ENCODE results near the gene TSPAN1. TPM values are rescaled to one million over a fixed set of nuclear protein-coding genes. Genes with fewer than 3 reads are reported as not detected.

TSPAN1 gene
- total and polyA plus RNA-seq, 2 of the 13 experiments (the other 11 are each of a cell fraction or from before 2014, with no cell fraction given) = 1.7 to 2.9 TPM

- peaks cover 0 to 17% of the 10 kb centered on the region in 2 experiments; a peak in 2 of 5 replicates for H3K36me3 ChIP-seq (replicated peaks in 1 of 2; ENCODE audit: control insufficient read depth in 1 of 2, insufficient read depth in 2 of 2, low read length in 2 of 2)
- H3K4me2 ChIP-seq (ENCODE audit: low read depth, low read length) = no peak overlapping the region
- no peaks in the 10 kb centered on the region for H3K9me3 ChIP-seq (ENCODE audit: low read length)
- FAIRE-seq (no peak), DNase-seq (ENCODE audit: low spot score) (no peak), ATAC-seq (no peak)
- H4K20me1 ChIP-seq (ENCODE audit: insufficient read depth, low read length) = no peaks in the 10 kb centered on the region
- no peaks in the 10 kb centered on the region for H3K79me2 ChIP-seq (ENCODE audit: insufficient read depth, low read length)
- no peak for TF ChIP-seq IKZF4 (CRISPR knock-in tag; IDR thresholded peaks at IDR 0.05; ENCODE audit: borderline replicate concordance, low read depth, not compliant biosample characterization)
- TF ChIP-seq ZNF180 (CRISPR knock-in tag; IDR thresholded peaks at IDR 0.05; ENCODE audit: borderline replicate concordance, low read depth) = no peak
- no peak for TF ChIP-seq GATAD2A (CRISPR knock-in tag; IDR thresholded peaks at IDR 0.05)
- no peak for TF ChIP-seq ZNF776 (CRISPR knock-in tag; IDR thresholded peaks at IDR 0.05)
- TF ChIP-seq TFE3 (CRISPR knock-in tag; IDR thresholded peaks at IDR 0.05) = no peak
- ChIA-PET CTCF (ENCODE audit: low intra/inter-chr PET ratio, low total read pairs) (no interaction called here), POLR2A (no interaction called here)
- H3K27ac ChIP-seq (ENCODE audit: extremely low read length, insufficient read depth, low read length) = no peak overlapping the region
- WGBS (ENCODE audit: low lambda C conversion rate) = 93% methylated on average over 2 of the region's 2 CpGs
- no peak overlapping the region for H3K9ac ChIP-seq (ENCODE audit: insufficient read depth, low read depth, low read length)
- H3K4me3 ChIP-seq (replicated peaks in 1 of 3; ENCODE audit: insufficient read depth in 1 of 3, low read depth in 2 of 3, low read length in 3 of 3) = no peak overlapping the region
- H3K27me3 ChIP-seq (ENCODE audit: control insufficient read depth in 1 of 2, insufficient read depth in 2 of 2, low read length in 2 of 2) = no peaks in the 10 kb centered on the region
- in situ Hi-C loops (cut with HindIII; ENCODE audit: extremely low pct_ligation_motif_present, low pct_unique_long_range_greater_than_20kb) (no loop called here), intact Hi-C loops (cut with micrococcal nuclease; ENCODE audit: unreplicated experiment) (no loop called here)
- H3K4me1 ChIP-seq (ENCODE audit: insufficient read depth, low read length) = peaks cover 45% of the 10 kb centered on the region
- no TSS peak for BruUV-seq (replicated peaks)
- H2AFZ ChIP-seq (ENCODE audit: low read length) = no peak overlapping the region
Measured at GRCh38 chr1:46186076-46186475, 11.2 kb downstream of the TSPAN1 start.

- no peak overlapping the region for H2AFZ ChIP-seq (ENCODE audit: low read length)
- no TSS peak for BruUV-seq (replicated peaks)
- peaks cover 33% of the 10 kb centered on the region for H3K4me1 ChIP-seq (ENCODE audit: insufficient read depth, low read length)
- peaks cover 0 to 24% of the 10 kb centered on the region in 2 experiments; a peak in 3 of 5 replicates for H3K36me3 ChIP-seq (replicated peaks in 1 of 2; ENCODE audit: control insufficient read depth in 1 of 2, insufficient read depth in 2 of 2, low read length in 2 of 2)
- no peak overlapping the region for H3K27ac ChIP-seq (ENCODE audit: extremely low read length, insufficient read depth, low read length)
- intact Hi-C loops (cut with micrococcal nuclease; ENCODE audit: unreplicated experiment) (no loop called here), in situ Hi-C loops (cut with HindIII; ENCODE audit: extremely low pct_ligation_motif_present, low pct_unique_long_range_greater_than_20kb) (no loop called here)
- H3K4me2 ChIP-seq (ENCODE audit: low read depth, low read length) = no peak overlapping the region
- ChIA-PET CTCF (ENCODE audit: low intra/inter-chr PET ratio, low total read pairs) (no interaction called here), POLR2A (no interaction called here)
- ATAC-seq (no peak), DNase-seq (ENCODE audit: low spot score) (no peak), FAIRE-seq (no peak)
- no peaks in the 10 kb centered on the region for H3K79me2 ChIP-seq (ENCODE audit: insufficient read depth, low read length)
- 93% methylated on average over 8 of the region's 8 CpGs for WGBS (ENCODE audit: low lambda C conversion rate)
- H3K4me3 ChIP-seq (replicated peaks in 1 of 3; ENCODE audit: insufficient read depth in 1 of 3, low read depth in 2 of 3, low read length in 3 of 3) = no peak overlapping the region
- H4K20me1 ChIP-seq (ENCODE audit: insufficient read depth, low read length) = no peaks in the 10 kb centered on the region
- H3K9me3 ChIP-seq (ENCODE audit: low read length) = no peaks in the 10 kb centered on the region
- H3K27me3 ChIP-seq (ENCODE audit: control insufficient read depth in 1 of 2, insufficient read depth in 2 of 2, low read length in 2 of 2) = no peaks in the 10 kb centered on the region
- no peak overlapping the region for H3K9ac ChIP-seq (ENCODE audit: insufficient read depth, low read depth, low read length)
- no peak for TF ChIP-seq SKI (IDR thresholded peaks at IDR 0.05; ENCODE audit: partially characterized antibody)
- TF ChIP-seq CBFB (CRISPR knock-in tag; IDR thresholded peaks at IDR 0.05) = no peak
- TF ChIP-seq ZFP36L2 (CRISPR knock-in tag; IDR thresholded peaks at IDR 0.05) = no peak
- no peak for TF ChIP-seq FIP1L1 (IDR thresholded peaks at IDR 0.05; ENCODE audit: borderline replicate concordance, insufficient read depth, low read depth, low read length)
- TF ChIP-seq ETV6 (CRISPR knock-in tag; conservative IDR thresholded peaks at IDR 0.05) = no peak
- no peak for TF ChIP-seq IKZF5 (CRISPR knock-in tag; IDR thresholded peaks at IDR 0.05)
- no peak for TF ChIP-seq ZNF510 (CRISPR knock-in tag; IDR thresholded peaks at IDR 0.05; ENCODE audit: low read depth)
- no peak for TF ChIP-seq ERF (CRISPR knock-in tag; IDR thresholded peaks at IDR 0.05)
- TF ChIP-seq ZNF12 (CRISPR knock-in tag; IDR thresholded peaks at IDR 0.05) = no peak
- TF ChIP-seq NR0B2 (CRISPR knock-in tag; IDR thresholded peaks at IDR 0.05) = no peak
- no peak for TF ChIP-seq ZNF768 (CRISPR knock-in tag; IDR thresholded peaks at IDR 0.05)
- TF ChIP-seq ZFP82 (CRISPR knock-in tag; IDR thresholded peaks at IDR 0.05; ENCODE audit: borderline replicate concordance) = no peak
Measured at GRCh38 chr1:46187106-46187869, 12.4 kb downstream of the TSPAN1 start.

Data from HepG2 (cell line).